H1 (cell line): ENCODE results near the gene PAXX. TPM values are rescaled to one million over a fixed set of nuclear protein-coding genes. Genes with fewer than 3 reads are reported as not detected.

Experiments used
- ASH2L ChIP-seq: fragments of 200-600, 300-600 bp; sonication (generic); IDR thresholded peaks from one replicate; pipeline ENCODE4 v1.7.1; 2017; ENCODE audit warnings: low read length
- HDAC2 ChIP-seq, 2 experiments: fragments of 300-600 bp in 1 of 2; sonication (generic) in 1 of 2; IDR thresholded peaks; 2 replicates each; pipeline ENCODE4 v1.6.1; 2011 to 2012; ENCODE audit warnings: low read depth in 2 of 2, low read length in 2 of 2, mild to moderate bottlenecking in 2 of 2, moderate library complexity in 2 of 2, borderline replicate concordance in 1 of 2, inconsistent platforms in 1 of 2
- KDM4A ChIP-seq: IDR thresholded peaks from one replicate; pipeline ENCODE4 v1.7.1; 2012; ENCODE audit warnings: low read depth, mild to moderate bottlenecking, moderate library complexity, low read length, inconsistent platforms; ENCODE audit not compliant: severe bottlenecking
- RBBP5 ChIP-seq: IDR thresholded peaks from 2 replicates; pipeline ENCODE4 v1.7.1; 2012; ENCODE audit warnings: low read depth, mild to moderate bottlenecking, inconsistent platforms, low read length, moderate library complexity, borderline replicate concordance
- polyA plus RNA-seq, 7 experiments: library from polyadenylated mRNA; depleted of rRNA in 3 of 7; stranded (reverse) in 5 of 7; unstranded in 2 of 7; fragments of >200 nt in 5 of 7; fragments of 200-250 nt in 2 of 7; gene quantifications; 1 replicate in 5 of 7; 2 replicates in 1 of 7; 4 replicates in 1 of 7; pipeline versions ENCODE4 v1.2.1 to v1.2.3, GENCODE V29; 2011 to 2013; ENCODE audit warnings: missing spikeins in 2 of 7, mixed read lengths in 2 of 7
- total RNA-seq: library from RNA; stranded (reverse); fragmentation: NEBNext Ultra II Directional; extraction: Animal tissue kit (Norgen Biotek cat#: 25700); gene quantifications from 2 replicates; pipeline ENCODE4 v1.2.1, GENCODE V29; 2021

PAXX gene
- total and polyA plus RNA-seq, 2 of the 8 experiments (the other 6 are each of a cell fraction or from before 2014, with no cell fraction given), result 43.4 to 45.9 TPM

DNA sequence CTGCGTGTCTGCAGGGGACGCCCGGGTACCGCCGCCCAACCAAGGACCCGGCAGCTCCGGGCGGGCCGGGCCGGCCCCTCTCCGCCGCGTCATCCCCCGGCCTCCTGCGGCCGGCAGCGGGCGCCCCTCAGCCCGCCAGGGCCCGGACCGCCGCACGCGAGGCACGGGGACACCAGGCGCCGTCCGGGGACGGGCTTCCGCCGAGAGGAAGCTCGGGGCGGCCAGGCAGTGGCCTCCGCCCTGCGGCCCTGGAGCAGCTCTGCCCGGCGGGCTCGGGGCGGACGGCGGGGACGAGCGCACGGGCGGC lies 48.1 kb upstream of the PAXX start (continued):
- TF ChIP-seq RBBP5 (0 out of 2 replicates have a peak, but pooled peaks have one; percentile 48), HDAC2 (IDR thresholded peaks at IDR 0.05; ENCODE audit: borderline replicate concordance in 1 of 2, low read depth in 2 of 2, low read length in 2 of 2) (0 out of 4 replicates have a peak, but pooled peaks of 1 of the 2 experiments have one; percentile 28), ASH2L (no peak), KDM4A (no peak)
